Measurements from ENCODE around the gene IL17RB.

Gene IL17RB

GRCh38 chr3:53835257-53835656 lies 11.1 kb upstream of the IL17RB start:
- DNase-seq (ENCODE audit: extremely low spot score), result no peak
- POLR2A ChIA-PET, result interaction anchor here (1.3 kb wide), 1 partner anchor 10 kb away, joined by 3 read pairs; no protein-coding TSS in a partner anchor
- CTCF ChIA-PET, result no interaction called here
- no peak for TF ChIP-seq NFRKB (IDR thresholded peaks at IDR 0.05)
- TF ChIP-seq FOXK2 (IDR thresholded peaks at IDR 0.05), result no peak
- TF ChIP-seq L3MBTL2 (conservative IDR thresholded peaks at IDR 0.05), result no peak
- no peak for TF ChIP-seq SUZ12 (IDR thresholded peaks at IDR 0.05)
- no peak for TF ChIP-seq SP1 (IDR thresholded peaks at IDR 0.05)
- TF ChIP-seq FOXM1 (IDR thresholded peaks at IDR 0.05; ENCODE audit: borderline replicate concordance), result no peak
- TF ChIP-seq TARDBP (IDR thresholded peaks at IDR 0.05), result no peak
- no peak for TF ChIP-seq BHLHE40 (IDR thresholded peaks at IDR 0.05; ENCODE audit: borderline replicate concordance)
- TF ChIP-seq PKNOX1 (IDR thresholded peaks at IDR 0.05), result no peak

- DNase-seq (ENCODE audit: extremely low spot score), result no peak
- POLR2A ChIA-PET, result interaction anchor here (1.0 kb wide), 1 partner anchor 9 kb away, joined by 7 read pairs; no protein-coding TSS in a partner anchor
- TF ChIP-seq ELF4 (IDR thresholded peaks at IDR 0.05) (no peak), SP1 (IDR thresholded peaks at IDR 0.05) (no peak), ZNF384 (IDR thresholded peaks at IDR 0.05) (no peak), BHLHE40 (IDR thresholded peaks at IDR 0.05; ENCODE audit: borderline replicate concordance) (no peak), L3MBTL2 (conservative IDR thresholded peaks at IDR 0.05) (no peak), CTBP1 (IDR thresholded peaks at IDR 0.05; ENCODE audit: borderline replicate concordance) (no peak), NFRKB (IDR thresholded peaks at IDR 0.05) (no peak), HDGF (IDR thresholded peaks at IDR 0.05; ENCODE audit: borderline replicate concordance) (no peak), FOXK2 (IDR thresholded peaks at IDR 0.05) (no peak), PKNOX1 (IDR thresholded peaks at IDR 0.05) (no peak), SUZ12 (IDR thresholded peaks at IDR 0.05) (no peak), FOXA1 (IDR thresholded peaks at IDR 0.05) (no peak), LEF1 (IDR thresholded peaks at IDR 0.05; ENCODE audit: borderline replicate concordance) (no peak), TARDBP (IDR thresholded peaks at IDR 0.05) (no peak), ARNT (IDR thresholded peaks at IDR 0.05) (no peak), FOXM1 (IDR thresholded peaks at IDR 0.05; ENCODE audit: borderline replicate concordance) (no peak)
- CTCF ChIA-PET, result no interaction called here
Observed at GRCh38 chr3:53836084-53836872, 10.1 kb upstream of the IL17RB start.

- ChIA-PET POLR2A (no interaction called here), CTCF (no interaction called here)
- no peak for TF ChIP-seq SUZ12 (IDR thresholded peaks at IDR 0.05)
- no peak for TF ChIP-seq BHLHE40 (IDR thresholded peaks at IDR 0.05; ENCODE audit: borderline replicate concordance)
- TF ChIP-seq LEF1 (IDR thresholded peaks at IDR 0.05; ENCODE audit: borderline replicate concordance), result no peak
- TF ChIP-seq NFRKB (IDR thresholded peaks at IDR 0.05), result no peak
- no peak for TF ChIP-seq CTBP1 (IDR thresholded peaks at IDR 0.05; ENCODE audit: borderline replicate concordance)
- no peak for DNase-seq (ENCODE audit: extremely low spot score)
Observed at GRCh38 chr3:53837331-53837730, 9.0 kb upstream of the IL17RB start.

GRCh38 chr3:53841296-53841695 lies 5.1 kb upstream of the IL17RB start:
- TF ChIP-seq PKNOX1 (IDR thresholded peaks at IDR 0.05), result no peak
- TF ChIP-seq ELF4 (IDR thresholded peaks at IDR 0.05), result no peak
- TF ChIP-seq CTBP1 (IDR thresholded peaks at IDR 0.05; ENCODE audit: borderline replicate concordance), result no peak
- no peak for TF ChIP-seq FOXK2 (IDR thresholded peaks at IDR 0.05)
- no peak for TF ChIP-seq NFRKB (IDR thresholded peaks at IDR 0.05)
- no peak for TF ChIP-seq FOXA1 (IDR thresholded peaks at IDR 0.05)
- TF ChIP-seq BHLHE40 (IDR thresholded peaks at IDR 0.05; ENCODE audit: borderline replicate concordance), result no peak
- TF ChIP-seq SUZ12 (IDR thresholded peaks at IDR 0.05), result no peak
- TF ChIP-seq L3MBTL2 (conservative IDR thresholded peaks at IDR 0.05), result no peak
- TF ChIP-seq TARDBP (IDR thresholded peaks at IDR 0.05), result no peak
- no peak for TF ChIP-seq ZNF384 (IDR thresholded peaks at IDR 0.05)
- DNase-seq (ENCODE audit: extremely low spot score), result no peak
- ChIA-PET CTCF (no interaction called here), POLR2A (interaction anchor here (1.0 kb wide), 1 partner anchor 23 kb away, joined by 3 read pairs; no protein-coding TSS in a partner anchor)

GRCh38 chr3:53842436-53843194 lies 3.8 kb upstream of the IL17RB start:
- no peak for DNase-seq (ENCODE audit: extremely low spot score)
- ChIA-PET CTCF (interaction anchor here (0.7 kb wide), 1 partner anchor 17 kb away, joined by 4 read pairs; no protein-coding TSS in a partner anchor), POLR2A (no interaction called here)
- TF ChIP-seq LEF1 (IDR thresholded peaks at IDR 0.05; ENCODE audit: borderline replicate concordance) (no peak), FOXM1 (IDR thresholded peaks at IDR 0.05; ENCODE audit: borderline replicate concordance) (no peak), PKNOX1 (IDR thresholded peaks at IDR 0.05) (no peak), ARNT (IDR thresholded peaks at IDR 0.05) (no peak)

All from HEK293T (cell line).